ENCODE results near the gene SLC50A1. TPM values are rescaled to one million over a fixed set of nuclear protein-coding genes. Genes with fewer than 3 reads are reported as not detected.

The SLC50A1 gene
- total RNA-seq, 1 experiment from 2014 or later, result 39.0 TPM

DNA sequence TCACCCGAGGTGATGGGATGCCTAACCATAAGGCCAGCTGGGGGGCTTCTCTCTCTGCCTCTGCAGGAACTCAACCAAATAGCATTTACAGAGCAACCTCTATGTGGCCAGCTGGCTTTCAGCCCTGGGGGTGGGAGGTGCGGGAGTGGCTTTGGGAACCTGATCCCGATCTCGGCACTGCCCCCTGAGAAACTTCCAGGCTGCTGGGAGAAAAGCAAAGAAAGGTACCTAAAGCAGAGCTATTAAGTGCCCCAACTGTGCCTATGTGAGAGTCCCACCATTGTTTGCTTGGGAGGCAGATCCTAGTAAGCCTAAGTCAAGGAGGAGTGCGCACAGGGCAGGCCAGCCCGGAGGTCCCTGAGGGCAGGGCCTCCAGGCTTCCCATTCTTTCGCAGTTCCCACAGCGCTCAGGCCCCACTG, 30.4 kb downstream of the SLC50A1 start:
- POLR2A ChIA-PET, result interaction anchor here (0.9 to 1.6 kb wide), 4 partner anchors 30 to 74 kb away, joined by 3 read pairs; partner anchors contain the start of gene SLC50A1
- peak; percentile 51 for DNase-seq (ENCODE audit: low spot score)
- peak; percentile 23 for ATAC-seq
- TF ChIP-seq TEAD4 (CRISPR knock-in tag; IDR thresholded peaks at IDR 0.05) (0 out of 2 replicates have a peak, but pooled peaks have one; percentile 14), ZNF281 (CRISPR knock-in tag; IDR thresholded peaks at IDR 0.05) (no peak)
- Mint-ChIP-seq H3K4me1 (peaks cover 17% of the 10 kb centered on the region), H3K36me3 (peaks cover 16% of the 10 kb centered on the region), H3K9me3 (peaks cover 4% of the 10 kb centered on the region), H3K27ac (peak overlapping the region; percentile 94), H3K27me3 (ENCODE audit: low read depth) (no peaks in the 10 kb centered on the region; the same call in 1 of the 2 replicates), H3K4me3 (peak overlapping the region; percentile 73)
- CTCF ChIA-PET, result interaction anchor here (0.7 to 12.2 kb wide), 25 partner anchors 9 to 210 kb away, joined by 3 to 605 read pairs (median 25); partner anchors contain the start of genes ADAM15, DPM3, EFNA1 and EFNA4

GRCh38 chr1:155166471-155167165, 31.0 kb downstream of the SLC50A1 start:
- Mint-ChIP-seq H3K27ac (peak overlapping the region; percentile 94), H3K9me3 (peaks cover 4% of the 10 kb centered on the region), H3K36me3 (peaks cover 16% of the 10 kb centered on the region), H3K27me3 (ENCODE audit: low read depth) (no peaks in the 10 kb centered on the region; the same call in 1 of the 2 replicates), H3K4me1 (peaks cover 17% of the 10 kb centered on the region), H3K4me3 (peak overlapping the region; percentile 89)
- ATAC-seq (peak; percentile 29), DNase-seq (ENCODE audit: low spot score) (peak; percentile 82)
- TF ChIP-seq, protein P1, sequence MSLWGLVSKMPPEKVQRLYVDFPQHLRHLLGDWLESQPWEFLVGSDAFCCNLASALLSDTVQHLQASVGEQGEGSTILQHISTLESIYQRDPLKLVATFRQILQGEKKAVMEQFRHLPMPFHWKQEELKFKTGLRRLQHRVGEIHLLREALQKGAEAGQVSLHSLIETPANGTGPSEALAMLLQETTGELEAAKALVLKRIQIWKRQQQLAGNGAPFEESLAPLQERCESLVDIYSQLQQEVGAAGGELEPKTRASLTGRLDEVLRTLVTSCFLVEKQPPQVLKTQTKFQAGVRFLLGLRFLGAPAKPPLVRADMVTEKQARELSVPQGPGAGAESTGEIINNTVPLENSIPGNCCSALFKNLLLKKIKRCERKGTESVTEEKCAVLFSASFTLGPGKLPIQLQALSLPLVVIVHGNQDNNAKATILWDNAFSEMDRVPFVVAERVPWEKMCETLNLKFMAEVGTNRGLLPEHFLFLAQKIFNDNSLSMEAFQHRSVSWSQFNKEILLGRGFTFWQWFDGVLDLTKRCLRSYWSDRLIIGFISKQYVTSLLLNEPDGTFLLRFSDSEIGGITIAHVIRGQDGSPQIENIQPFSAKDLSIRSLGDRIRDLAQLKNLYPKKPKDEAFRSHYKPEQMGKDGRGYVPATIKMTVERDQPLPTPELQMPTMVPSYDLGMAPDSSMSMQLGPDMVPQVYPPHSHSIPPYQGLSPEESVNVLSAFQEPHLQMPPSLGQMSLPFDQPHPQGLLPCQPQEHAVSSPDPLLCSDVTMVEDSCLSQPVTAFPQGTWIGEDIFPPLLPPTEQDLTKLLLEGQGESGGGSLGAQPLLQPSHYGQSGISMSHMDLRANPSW (CRISPR knock-in tag; conservative IDR thresholded peaks at IDR 0.05; ENCODE audit: low read depth), result no peak
- TF ChIP-seq, protein P2, sequence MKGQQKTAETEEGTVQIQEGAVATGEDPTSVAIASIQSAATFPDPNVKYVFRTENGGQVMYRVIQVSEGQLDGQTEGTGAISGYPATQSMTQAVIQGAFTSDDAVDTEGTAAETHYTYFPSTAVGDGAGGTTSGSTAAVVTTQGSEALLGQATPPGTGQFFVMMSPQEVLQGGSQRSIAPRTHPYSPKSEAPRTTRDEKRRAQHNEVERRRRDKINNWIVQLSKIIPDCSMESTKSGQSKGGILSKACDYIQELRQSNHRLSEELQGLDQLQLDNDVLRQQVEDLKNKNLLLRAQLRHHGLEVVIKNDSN (CRISPR knock-in tag; IDR thresholded peaks at IDR 0.05), result peak; percentile 39; the same call in 1 of the 2 replicates
- peak; percentile 81; the same call in 1 of the 2 replicates for TF ChIP-seq FOXP1 (CRISPR knock-in tag; IDR thresholded peaks at IDR 0.05; ENCODE audit: borderline replicate concordance)
- 0 out of 2 replicates have a peak, but pooled peaks have one; percentile 56 for TF ChIP-seq CBFB (CRISPR knock-in tag; IDR thresholded peaks at IDR 0.05; ENCODE audit: low read depth)
- TF ChIP-seq MAX (CRISPR knock-in tag; IDR thresholded peaks at IDR 0.05), result peak; percentile 74; the same call in 1 of the 2 replicates
- TF ChIP-seq, protein P3, sequence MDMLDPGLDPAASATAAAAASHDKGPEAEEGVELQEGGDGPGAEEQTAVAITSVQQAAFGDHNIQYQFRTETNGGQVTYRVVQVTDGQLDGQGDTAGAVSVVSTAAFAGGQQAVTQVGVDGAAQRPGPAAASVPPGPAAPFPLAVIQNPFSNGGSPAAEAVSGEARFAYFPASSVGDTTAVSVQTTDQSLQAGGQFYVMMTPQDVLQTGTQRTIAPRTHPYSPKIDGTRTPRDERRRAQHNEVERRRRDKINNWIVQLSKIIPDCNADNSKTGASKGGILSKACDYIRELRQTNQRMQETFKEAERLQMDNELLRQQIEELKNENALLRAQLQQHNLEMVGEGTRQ (CRISPR knock-in tag; IDR thresholded peaks at IDR 0.05), result peak; percentile 58
- TF ChIP-seq ZMAT4 (CRISPR knock-in tag; IDR thresholded peaks at IDR 0.05), result no peak
- TF ChIP-seq IRF1 (CRISPR knock-in tag; IDR thresholded peaks at IDR 0.05), result no peak
- peak; percentile 40; the same call in 1 of the 2 replicates for TF ChIP-seq ZNF232 (CRISPR knock-in tag; IDR thresholded peaks at IDR 0.05)
- TF ChIP-seq, protein P4, sequence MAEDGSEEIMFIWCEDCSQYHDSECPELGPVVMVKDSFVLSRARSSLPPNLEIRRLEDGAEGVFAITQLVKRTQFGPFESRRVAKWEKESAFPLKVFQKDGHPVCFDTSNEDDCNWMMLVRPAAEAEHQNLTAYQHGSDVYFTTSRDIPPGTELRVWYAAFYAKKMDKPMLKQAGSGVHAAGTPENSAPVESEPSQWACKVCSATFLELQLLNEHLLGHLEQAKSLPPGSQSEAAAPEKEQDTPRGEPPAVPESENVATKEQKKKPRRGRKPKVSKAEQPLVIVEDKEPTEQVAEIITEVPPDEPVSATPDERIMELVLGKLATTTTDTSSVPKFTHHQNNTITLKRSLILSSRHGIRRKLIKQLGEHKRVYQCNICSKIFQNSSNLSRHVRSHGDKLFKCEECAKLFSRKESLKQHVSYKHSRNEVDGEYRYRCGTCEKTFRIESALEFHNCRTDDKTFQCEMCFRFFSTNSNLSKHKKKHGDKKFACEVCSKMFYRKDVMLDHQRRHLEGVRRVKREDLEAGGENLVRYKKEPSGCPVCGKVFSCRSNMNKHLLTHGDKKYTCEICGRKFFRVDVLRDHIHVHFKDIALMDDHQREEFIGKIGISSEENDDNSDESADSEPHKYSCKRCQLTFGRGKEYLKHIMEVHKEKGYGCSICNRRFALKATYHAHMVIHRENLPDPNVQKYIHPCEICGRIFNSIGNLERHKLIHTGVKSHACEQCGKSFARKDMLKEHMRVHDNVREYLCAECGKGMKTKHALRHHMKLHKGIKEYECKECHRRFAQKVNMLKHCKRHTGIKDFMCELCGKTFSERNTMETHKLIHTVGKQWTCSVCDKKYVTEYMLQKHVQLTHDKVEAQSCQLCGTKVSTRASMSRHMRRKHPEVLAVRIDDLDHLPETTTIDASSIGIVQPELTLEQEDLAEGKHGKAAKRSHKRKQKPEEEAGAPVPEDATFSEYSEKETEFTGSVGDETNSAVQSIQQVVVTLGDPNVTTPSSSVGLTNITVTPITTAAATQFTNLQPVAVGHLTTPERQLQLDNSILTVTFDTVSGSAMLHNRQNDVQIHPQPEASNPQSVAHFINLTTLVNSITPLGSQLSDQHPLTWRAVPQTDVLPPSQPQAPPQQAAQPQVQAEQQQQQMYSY (CRISPR knock-in tag; IDR thresholded peaks at IDR 0.05), result 0 out of 2 replicates have a peak, but pooled peaks have one; percentile 39
- peak; percentile 75 for TF ChIP-seq FOXK1 (CRISPR knock-in tag; IDR thresholded peaks at IDR 0.05)
- 0 out of 2 replicates have a peak, but pooled peaks have one; percentile 57 for TF ChIP-seq ZBTB21 (CRISPR knock-in tag; IDR thresholded peaks at IDR 0.05; ENCODE audit: borderline replicate concordance)
- no peak for TF ChIP-seq ZNF512 (CRISPR knock-in tag; IDR thresholded peaks at IDR 0.05; ENCODE audit: borderline replicate concordance)
- CTCF ChIA-PET, result interaction anchor here (0.6 to 12.2 kb wide), 52 partner anchors 9 to 607 kb away, joined by 3 to 605 read pairs (median 8); partner anchors contain the start of genes ADAM15, CKS1B, DPM3 and EFNA1
- POLR2A ChIA-PET, result interaction anchor here (1.0 to 1.6 kb wide), 6 partner anchors 29 to 102 kb away, joined by 3 to 4 read pairs (median 3); partner anchors contain the start of gene SLC50A1

Data from WTC11 (cell line).